ENCODE results near the gene RPH3AL.

The RPH3AL gene

DNA sequence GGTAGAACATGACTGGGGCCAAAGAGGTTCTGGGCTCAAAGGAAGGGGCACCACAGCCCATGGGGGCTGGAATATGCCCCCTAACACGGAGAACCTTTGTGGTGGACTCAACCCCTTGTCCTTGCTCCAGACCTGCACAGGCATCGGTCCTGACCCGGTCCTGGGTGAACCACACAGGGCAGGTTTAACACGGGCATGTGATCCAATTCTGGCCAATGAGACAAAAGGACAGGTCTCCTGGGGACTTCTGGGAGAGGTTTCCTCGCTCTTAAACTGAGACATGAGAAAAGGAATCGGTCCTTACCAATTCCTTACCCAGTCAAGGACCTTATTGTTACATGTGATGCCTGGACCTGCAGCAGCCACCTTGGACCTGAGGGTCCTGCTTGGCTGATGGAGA, 174.8 kb downstream of the RPH3AL start:
- no peak for TF ChIP-seq GATA2 (IDR thresholded peaks at IDR 0.05; ENCODE audit: low read depth, low read length)
- TF ChIP-seq GATA3 (IDR thresholded peaks at IDR 0.05; ENCODE audit: low read depth, low read length), result no peak

GRCh38 chr17:177155-177554, 175.5 kb downstream of the RPH3AL start:
- TF ChIP-seq GATA2 (IDR thresholded peaks at IDR 0.05; ENCODE audit: low read depth, low read length) (no peak), GATA3 (IDR thresholded peaks at IDR 0.05; ENCODE audit: low read depth, low read length) (no peak)

- TF ChIP-seq GATA2 (IDR thresholded peaks at IDR 0.05; ENCODE audit: low read depth, low read length) (no peak), GATA3 (IDR thresholded peaks at IDR 0.05; ENCODE audit: low read depth, low read length) (no peak)
These were observed 179.3 kb downstream of the RPH3AL start for GRCh38 chr17:173166-173911.

GRCh38 chr17:172401-172800, 180.2 kb downstream of the RPH3AL start:
- TF ChIP-seq GATA3 (IDR thresholded peaks at IDR 0.05; ENCODE audit: low read depth, low read length), result no peak
- TF ChIP-seq GATA2 (IDR thresholded peaks at IDR 0.05; ENCODE audit: low read depth, low read length), result no peak

GRCh38 chr17:171871-172270, 180.7 kb downstream of the RPH3AL start:
- TF ChIP-seq GATA3 (IDR thresholded peaks at IDR 0.05; ENCODE audit: low read depth, low read length) (no peak), GATA2 (IDR thresholded peaks at IDR 0.05; ENCODE audit: low read depth, low read length) (no peak)

- TF ChIP-seq GATA2 (IDR thresholded peaks at IDR 0.05; ENCODE audit: low read depth, low read length) (no peak), GATA3 (IDR thresholded peaks at IDR 0.05; ENCODE audit: low read depth, low read length) (no peak)
These were observed 182.4 kb downstream of the RPH3AL start for GRCh38 chr17:170130-170670.

- TF ChIP-seq GATA2 (IDR thresholded peaks at IDR 0.05; ENCODE audit: low read depth, low read length) (no peak), GATA3 (IDR thresholded peaks at IDR 0.05; ENCODE audit: low read depth, low read length) (no peak)
These were observed 186.7 kb downstream of the RPH3AL start for GRCh38 chr17:165939-166338.

- no peak for TF ChIP-seq GATA2 (IDR thresholded peaks at IDR 0.05; ENCODE audit: low read depth, low read length)
- no peak for TF ChIP-seq GATA3 (IDR thresholded peaks at IDR 0.05; ENCODE audit: low read depth, low read length)
These were observed 188.0 kb downstream of the RPH3AL start for GRCh38 chr17:164303-165235.

DNA sequence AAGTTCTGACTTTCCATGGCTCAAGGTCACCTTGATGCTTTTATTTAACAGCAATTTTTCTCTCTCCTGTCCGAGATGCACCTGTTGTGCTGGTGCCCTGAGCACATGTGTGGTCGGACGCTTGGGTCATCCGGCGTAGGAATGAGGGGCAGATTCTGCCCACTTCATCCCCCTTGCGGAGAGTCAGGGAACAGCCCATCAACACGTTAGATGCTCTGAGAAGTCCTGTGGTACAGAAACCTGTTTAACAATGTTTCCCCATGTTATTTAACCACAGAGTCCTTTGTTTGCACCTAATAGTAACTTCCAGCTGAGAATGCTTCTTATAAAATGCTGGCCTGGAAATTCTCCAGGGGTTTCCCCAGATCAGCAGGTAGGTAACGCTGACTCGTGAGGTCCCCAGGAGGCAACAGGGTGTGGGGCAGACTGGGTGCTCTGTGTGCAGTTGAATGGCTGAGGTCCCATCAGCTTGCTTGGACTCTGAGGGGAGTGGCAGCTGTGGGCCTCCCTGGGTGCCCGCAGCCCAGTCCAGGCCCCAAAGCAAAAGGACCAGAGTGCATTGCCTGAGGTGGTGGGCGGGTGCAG, 189.0 kb downstream of the RPH3AL start:
- no peak for TF ChIP-seq GATA3 (IDR thresholded peaks at IDR 0.05; ENCODE audit: low read depth, low read length)
- no peak for TF ChIP-seq GATA2 (IDR thresholded peaks at IDR 0.05; ENCODE audit: low read depth, low read length)

GRCh38 chr17:162689-163088, 189.9 kb downstream of the RPH3AL start:
- TF ChIP-seq GATA2 (IDR thresholded peaks at IDR 0.05; ENCODE audit: low read depth, low read length) (no peak), GATA3 (IDR thresholded peaks at IDR 0.05; ENCODE audit: low read depth, low read length) (no peak)

All from SH-SY5Y (cell line).